ENCODE data around the gene DNAAF5.

- TF ChIP-seq CTCF (IDR thresholded peaks at IDR 0.05) = no peak
- no peak for TF ChIP-seq POLR2A (IDR thresholded peaks at IDR 0.05)
These were observed 72.5 kb downstream of the DNAAF5 start for GRCh38 chr7:798921-799470.
